BE2C (cell line): Measurements from ENCODE around the gene RARA.

Source experiments
- DNase-seq: peaks from one replicate; pipeline ENCODE4 v3.0.0-alpha.2; 2020
- H3K27me3 ChIP-seq: fragments of 250-450 bp; sonication (Bioruptor Pico); 2 replicates; pipeline ENCODE4 v1.5.1; 2020; ENCODE audit warnings: mild to moderate bottlenecking
- H3K36me3 ChIP-seq: fragments of 250-450 bp; sonication (Bioruptor Pico); 2 replicates; pipeline ENCODE4 v1.5.1; 2020; ENCODE audit warnings: mild to moderate bottlenecking
- H3K4me1 ChIP-seq: fragments of 250-450 bp; sonication (Bioruptor Pico); 2 replicates; pipeline ENCODE4 v1.5.1; 2020
- H3K4me3 ChIP-seq: 2 replicates; pipeline ENCODE4 v1.5.1; 2011; ENCODE audit warnings: low read depth, low read length
- H3K9me3 ChIP-seq: fragments of 250-450 bp; sonication (Bioruptor Pico); 2 replicates; pipeline ENCODE4 v1.5.1; 2020
- TF ChIP-seq, protein P1 (sequence below): IDR thresholded peaks from 2 replicates; pipeline ENCODE4 v1.5.1; 2012; ENCODE audit warnings: mild to moderate bottlenecking, low read depth, low read length

RARA gene

DNA sequence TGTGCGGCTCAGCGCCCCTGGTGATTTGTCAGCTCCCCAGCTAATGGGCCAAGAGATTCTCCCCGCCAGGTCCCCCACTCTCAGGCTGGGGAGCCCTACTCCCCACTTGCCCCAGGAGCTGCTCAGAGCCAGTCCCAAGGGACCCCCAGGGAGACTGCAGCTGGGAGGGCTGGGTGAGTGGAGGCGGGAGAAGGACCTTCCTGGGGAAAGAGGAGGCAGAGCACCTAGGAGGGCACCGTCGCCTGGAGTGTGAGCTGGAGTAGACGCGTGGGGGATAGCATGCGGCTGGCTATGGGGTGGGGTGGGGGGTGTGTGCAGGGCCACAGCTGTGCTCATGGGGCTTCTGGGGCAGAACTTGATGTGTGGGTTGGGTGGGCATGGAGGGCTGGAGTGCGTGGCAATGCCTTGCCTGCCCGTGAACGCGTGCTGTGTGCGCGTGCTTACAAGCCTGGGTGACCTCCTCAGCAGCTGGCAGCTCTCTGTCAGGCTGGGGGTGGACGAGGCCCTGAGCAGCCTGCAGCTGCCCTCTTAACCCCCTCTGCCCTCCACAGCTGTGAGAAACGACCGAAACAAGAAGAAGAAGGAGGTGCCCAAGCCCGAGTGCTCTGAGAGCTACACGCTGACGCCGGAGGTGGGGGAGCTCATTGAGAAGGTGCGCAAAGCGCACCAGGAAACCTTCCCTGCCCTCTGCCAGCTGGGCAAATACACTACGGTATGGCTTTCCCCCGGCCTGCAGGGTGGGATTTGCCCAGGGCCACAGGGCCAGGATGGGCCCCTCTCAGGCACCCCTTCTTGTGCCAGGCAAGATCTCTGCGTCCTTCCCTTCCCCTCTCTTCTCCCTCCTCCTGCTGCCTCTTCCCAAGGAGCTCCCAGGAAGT lies 42.6 kb downstream of the RARA start:
- H3K9me3 ChIP-seq: no peaks in the 10 kb centered on the region
- peak overlapping the region; percentile 45 for H3K4me3 ChIP-seq
- H3K4me1 ChIP-seq: peaks cover 83% of the 10 kb centered on the region
- TF ChIP-seq, protein P1, sequence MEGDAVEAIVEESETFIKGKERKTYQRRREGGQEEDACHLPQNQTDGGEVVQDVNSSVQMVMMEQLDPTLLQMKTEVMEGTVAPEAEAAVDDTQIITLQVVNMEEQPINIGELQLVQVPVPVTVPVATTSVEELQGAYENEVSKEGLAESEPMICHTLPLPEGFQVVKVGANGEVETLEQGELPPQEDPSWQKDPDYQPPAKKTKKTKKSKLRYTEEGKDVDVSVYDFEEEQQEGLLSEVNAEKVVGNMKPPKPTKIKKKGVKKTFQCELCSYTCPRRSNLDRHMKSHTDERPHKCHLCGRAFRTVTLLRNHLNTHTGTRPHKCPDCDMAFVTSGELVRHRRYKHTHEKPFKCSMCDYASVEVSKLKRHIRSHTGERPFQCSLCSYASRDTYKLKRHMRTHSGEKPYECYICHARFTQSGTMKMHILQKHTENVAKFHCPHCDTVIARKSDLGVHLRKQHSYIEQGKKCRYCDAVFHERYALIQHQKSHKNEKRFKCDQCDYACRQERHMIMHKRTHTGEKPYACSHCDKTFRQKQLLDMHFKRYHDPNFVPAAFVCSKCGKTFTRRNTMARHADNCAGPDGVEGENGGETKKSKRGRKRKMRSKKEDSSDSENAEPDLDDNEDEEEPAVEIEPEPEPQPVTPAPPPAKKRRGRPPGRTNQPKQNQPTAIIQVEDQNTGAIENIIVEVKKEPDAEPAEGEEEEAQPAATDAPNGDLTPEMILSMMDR: no peak
- no peak for DNase-seq
- H3K27me3 ChIP-seq: no peaks in the 10 kb centered on the region
- peaks cover 63% of the 10 kb centered on the region for H3K36me3 ChIP-seq

DNA sequence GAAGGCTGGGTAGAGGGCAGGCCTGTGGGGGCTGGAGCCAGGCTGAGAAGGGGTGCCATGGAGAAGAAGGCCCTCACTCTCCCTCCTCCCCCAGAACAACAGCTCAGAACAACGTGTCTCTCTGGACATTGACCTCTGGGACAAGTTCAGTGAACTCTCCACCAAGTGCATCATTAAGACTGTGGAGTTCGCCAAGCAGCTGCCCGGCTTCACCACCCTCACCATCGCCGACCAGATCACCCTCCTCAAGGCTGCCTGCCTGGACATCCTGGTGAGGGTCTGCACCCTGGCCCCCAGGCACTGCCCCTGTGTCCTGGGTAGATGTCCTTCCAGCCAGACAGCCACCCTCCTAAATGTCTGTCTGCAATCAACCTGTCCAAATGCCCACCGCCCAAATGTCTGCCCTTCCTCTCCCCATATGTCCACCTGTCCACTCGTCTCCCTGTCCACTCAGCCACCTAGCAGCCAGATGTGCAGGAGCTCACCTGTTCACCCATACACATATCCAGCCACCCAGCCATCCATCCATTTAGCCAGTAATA lies 43.3 kb downstream of the RARA start:
- Histone ChIP-seq H3K27me3 (no peaks in the 10 kb centered on the region), H3K4me1 (peaks cover 76% of the 10 kb centered on the region), H3K9me3 (no peaks in the 10 kb centered on the region), H3K36me3 (peaks cover 63% of the 10 kb centered on the region), H3K4me3 (peak overlapping the region; percentile 45)
- DNase-seq: no peak
- TF ChIP-seq, protein P1: no peak

DNA sequence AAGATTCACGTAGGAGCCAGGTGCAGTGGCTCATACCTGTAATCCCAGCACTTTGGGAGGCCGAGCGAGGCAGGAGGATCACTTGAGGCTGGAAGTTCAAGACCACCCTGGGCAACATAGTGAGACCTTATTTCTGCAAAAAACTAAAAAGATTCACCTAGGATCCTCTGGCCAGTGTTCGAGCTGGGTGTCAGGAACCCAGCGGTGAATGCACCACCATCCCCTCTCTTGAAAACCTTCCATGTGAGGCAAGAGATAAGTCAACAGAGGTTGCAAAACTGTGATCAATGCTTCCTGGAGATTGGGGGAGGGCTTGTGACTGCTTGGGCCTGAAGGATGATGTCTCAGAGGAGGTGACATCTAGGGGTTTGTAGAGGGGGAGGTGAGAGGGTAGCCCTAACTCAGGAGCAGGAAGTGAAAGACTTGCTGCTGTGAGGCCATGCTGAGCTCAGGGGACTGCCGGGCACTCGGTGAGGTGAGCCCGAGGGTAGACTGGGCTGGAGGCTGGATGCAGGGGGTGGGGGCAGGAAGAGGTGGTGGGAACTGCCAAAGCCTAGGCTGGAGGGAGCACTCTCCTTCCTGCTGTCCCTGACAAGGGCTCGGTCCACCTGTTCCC lies 43.9 kb downstream of the RARA start:
- Histone ChIP-seq H3K4me3 (no peak overlapping the region), H3K36me3 (peaks cover 63% of the 10 kb centered on the region), H3K9me3 (no peaks in the 10 kb centered on the region), H3K4me1 (peaks cover 73% of the 10 kb centered on the region), H3K27me3 (no peaks in the 10 kb centered on the region)
- TF ChIP-seq, protein P1: no peak
- no peak for DNase-seq

DNA sequence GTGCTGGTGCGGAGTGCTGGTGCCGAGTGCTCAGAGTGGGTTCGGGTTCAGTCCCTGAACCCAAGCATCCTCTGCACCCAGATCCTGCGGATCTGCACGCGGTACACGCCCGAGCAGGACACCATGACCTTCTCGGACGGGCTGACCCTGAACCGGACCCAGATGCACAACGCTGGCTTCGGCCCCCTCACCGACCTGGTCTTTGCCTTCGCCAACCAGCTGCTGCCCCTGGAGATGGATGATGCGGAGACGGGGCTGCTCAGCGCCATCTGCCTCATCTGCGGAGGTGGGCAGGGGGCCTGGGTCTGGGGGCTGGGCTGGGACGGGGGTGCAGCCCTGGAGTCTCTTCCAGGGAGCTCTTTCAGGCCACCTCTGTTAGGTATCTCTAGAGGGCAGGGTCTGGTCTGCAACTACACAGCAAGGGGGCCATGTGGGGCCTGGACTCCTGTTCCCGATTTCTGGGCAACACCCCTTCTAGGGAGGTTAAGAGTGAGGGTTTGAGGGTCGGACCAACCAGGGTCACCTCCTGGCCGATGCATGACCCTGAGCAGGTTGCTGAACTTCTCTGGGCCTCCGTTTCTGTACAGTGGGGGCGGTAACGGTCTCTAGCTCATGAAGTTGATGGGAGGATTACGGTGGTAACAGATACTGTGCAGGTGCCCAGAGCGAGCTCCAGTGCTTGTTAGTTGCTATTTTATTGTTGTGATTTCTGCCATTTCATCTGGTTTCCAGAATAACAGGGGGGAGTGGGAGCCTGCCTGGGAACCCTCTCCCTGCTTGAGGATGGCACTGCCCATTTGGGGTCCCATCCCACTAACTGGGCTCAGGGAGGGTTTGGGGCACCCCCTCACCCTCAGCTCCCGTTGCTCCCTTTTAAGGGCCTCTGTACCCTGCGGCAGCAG lies 45.5 kb downstream of the RARA start:
- Histone ChIP-seq H3K4me3 (no peak overlapping the region), H3K27me3 (no peaks in the 10 kb centered on the region), H3K9me3 (no peaks in the 10 kb centered on the region), H3K4me1 (peaks cover 57% of the 10 kb centered on the region), H3K36me3 (peaks cover 50% of the 10 kb centered on the region)
- no peak for DNase-seq
- TF ChIP-seq, protein P1: no peak

DNA sequence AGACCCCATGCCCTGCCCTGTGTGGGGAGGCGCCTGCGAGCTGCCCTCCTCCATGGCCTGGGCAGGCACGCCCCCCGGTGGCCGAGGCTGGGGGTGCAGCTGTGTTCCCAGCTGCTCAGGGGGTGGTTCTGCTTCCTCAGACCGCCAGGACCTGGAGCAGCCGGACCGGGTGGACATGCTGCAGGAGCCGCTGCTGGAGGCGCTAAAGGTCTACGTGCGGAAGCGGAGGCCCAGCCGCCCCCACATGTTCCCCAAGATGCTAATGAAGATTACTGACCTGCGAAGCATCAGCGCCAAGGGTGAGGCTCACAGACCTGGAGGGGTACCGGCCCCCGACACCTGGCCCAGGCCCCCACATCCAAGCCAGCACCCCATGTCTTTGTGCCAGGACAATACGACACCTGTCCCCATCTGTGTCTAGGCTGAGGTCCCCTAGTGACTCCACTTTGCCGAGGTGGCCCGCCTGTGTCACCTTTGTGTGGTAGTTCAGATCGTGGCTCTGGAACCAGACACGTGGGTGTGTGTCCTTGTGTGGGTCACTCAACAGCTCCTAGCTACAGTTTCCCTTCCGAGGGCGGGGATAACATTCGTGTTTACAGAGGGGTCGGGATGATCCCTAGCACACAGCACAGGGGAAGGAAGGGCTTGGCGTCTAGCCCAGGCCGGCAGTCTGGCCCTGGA lies 46.3 kb downstream of the RARA start:
- H3K27me3 ChIP-seq: no peaks in the 10 kb centered on the region
- H3K9me3 ChIP-seq: no peaks in the 10 kb centered on the region
- peaks cover 46% of the 10 kb centered on the region for H3K36me3 ChIP-seq
- no peak overlapping the region; the same call in 1 of the 2 replicates for H3K4me3 ChIP-seq
- peaks cover 51% of the 10 kb centered on the region for H3K4me1 ChIP-seq
- TF ChIP-seq, protein P1: peak; percentile 89
- DNase-seq: peak; percentile 90
